Cardiac septum (tissue), 1 donor: ENCODE data around the gene VIM. TPM values are rescaled to one million over a fixed set of nuclear protein-coding genes. Genes with fewer than 3 reads are reported as not detected.

Source experiments
- DNase-seq: peaks from one replicate; pipeline ENCODE4 v3.0.0-alpha.2; 2020; ENCODE audit warnings: low spot score
- intact Hi-C: fragments of 100-400 bp; cut with DNase I; formaldehyde crosslinking; loops from one replicate; pipeline ENCODE4 v1.14.0; 2022
- total RNA-seq: library from RNA; stranded (reverse); fragmentation: NEBNext Ultra II Directional; extraction: Animal tissue kit (Norgen Biotek cat#: 25700); gene quantifications from one replicate; pipeline ENCODE4 v1.2.1, GENCODE V29; 2021
- donor health status: DM: no; HTN: no; CAD: no.

The VIM gene
- total RNA-seq, 1 donor from 2014 or later, result 368 TPM

GRCh38 chr10:17206210-17206709 lies 21.8 kb upstream of the VIM start:
- intact Hi-C loops, result loop anchor here (10.0 kb wide), 1 partner anchor 1449 kb away; the partner anchor contains the start of genes ARL5B and NSUN6
- no peak for DNase-seq

- intact Hi-C loops, result loop anchor here (10.0 kb wide), 1 partner anchor 1446 kb away; the partner anchor contains the start of genes ARL5B and NSUN6
- no peak for DNase-seq
Observed at GRCh38 chr10:17208476-17208875, 19.6 kb upstream of the VIM start.

- no peak for DNase-seq
- intact Hi-C loops, result loop anchor here (10.0 kb wide), 1 partner anchor 1445 kb away; the partner anchor contains the start of genes ARL5B and NSUN6
Observed at GRCh38 chr10:17209302-17209701, 18.7 kb upstream of the VIM start.

- DNase-seq, result no peak
- intact Hi-C loops, result loop anchor here (10.0 kb wide), 1 partner anchor 1445 kb away; the partner anchor contains the start of genes ARL5B and NSUN6
Observed at GRCh38 chr10:17209881-17210280, 18.2 kb upstream of the VIM start.

GRCh38 chr10:17210361-17210760 lies 17.7 kb upstream of the VIM start:
- intact Hi-C loops, result no loop called here
- DNase-seq, result no peak

GRCh38 chr10:17212802-17213221 lies 15.2 kb upstream of the VIM start:
- no peak for DNase-seq
- intact Hi-C loops, result no loop called here

GRCh38 chr10:17213646-17214349 lies 14.2 kb upstream of the VIM start:
- intact Hi-C loops, result no loop called here
- no peak for DNase-seq

- no peak for DNase-seq
- intact Hi-C loops, result no loop called here
Observed at GRCh38 chr10:17214526-17214925, 13.5 kb upstream of the VIM start.

GRCh38 chr10:17214971-17215781 lies 12.9 kb upstream of the VIM start:
- intact Hi-C loops, result no loop called here
- no peak for DNase-seq

GRCh38 chr10:17215782-17216122 lies 12.3 kb upstream of the VIM start:
- intact Hi-C loops, result no loop called here
- no peak for DNase-seq

GRCh38 chr10:17216217-17216900 lies 11.7 kb upstream of the VIM start:
- no peak for DNase-seq
- intact Hi-C loops, result no loop called here

- intact Hi-C loops, result no loop called here
- DNase-seq, result no peak
Observed at GRCh38 chr10:17216901-17217395, 11.1 kb upstream of the VIM start.

GRCh38 chr10:17217631-17218232 lies 10.3 kb upstream of the VIM start:
- DNase-seq, result no peak
- intact Hi-C loops, result no loop called here

- no peak for DNase-seq
- intact Hi-C loops, result no loop called here
Observed at GRCh38 chr10:17219024-17219423, 9.0 kb upstream of the VIM start.

- intact Hi-C loops, result no loop called here
- no peak for DNase-seq
Observed at GRCh38 chr10:17220652-17221100, 7.4 kb upstream of the VIM start.

- intact Hi-C loops, result no loop called here
- DNase-seq, result no peak
Observed at GRCh38 chr10:17222329-17222728, 5.7 kb upstream of the VIM start.

GRCh38 chr10:17225808-17226207 lies 2.2 kb upstream of the VIM start:
- DNase-seq, result no peak
- intact Hi-C loops, result loop anchor here (5.0 kb wide), 1 partner anchor 219 kb away; no protein-coding TSS in a partner anchor

- DNase-seq, result no peak
- intact Hi-C loops, result loop anchor here (5.0 kb wide), 1 partner anchor 220 kb away; no protein-coding TSS in a partner anchor
Observed at GRCh38 chr10:17226891-17227303, 1.1 kb upstream of the VIM start.
